HG03575 (cell line): ENCODE data around the gene SCAND1.
"Not testable (repeated sequence)": the region's sequence is repeated elsewhere in the genome, so short reads cannot be mapped to it uniquely, and the experiment has no call there.

Experiments used
- ATAC-seq: cut with Tn5 transposase; IDR thresholded peaks from one replicate; pipeline ENCODE4 v1.9.1; 2021; ENCODE audit not compliant: unreplicated experiment, insufficient number of reproducible peaks, low FRiP score; ENCODE audit errors: extremely low read depth

The SCAND1 gene

DNA sequence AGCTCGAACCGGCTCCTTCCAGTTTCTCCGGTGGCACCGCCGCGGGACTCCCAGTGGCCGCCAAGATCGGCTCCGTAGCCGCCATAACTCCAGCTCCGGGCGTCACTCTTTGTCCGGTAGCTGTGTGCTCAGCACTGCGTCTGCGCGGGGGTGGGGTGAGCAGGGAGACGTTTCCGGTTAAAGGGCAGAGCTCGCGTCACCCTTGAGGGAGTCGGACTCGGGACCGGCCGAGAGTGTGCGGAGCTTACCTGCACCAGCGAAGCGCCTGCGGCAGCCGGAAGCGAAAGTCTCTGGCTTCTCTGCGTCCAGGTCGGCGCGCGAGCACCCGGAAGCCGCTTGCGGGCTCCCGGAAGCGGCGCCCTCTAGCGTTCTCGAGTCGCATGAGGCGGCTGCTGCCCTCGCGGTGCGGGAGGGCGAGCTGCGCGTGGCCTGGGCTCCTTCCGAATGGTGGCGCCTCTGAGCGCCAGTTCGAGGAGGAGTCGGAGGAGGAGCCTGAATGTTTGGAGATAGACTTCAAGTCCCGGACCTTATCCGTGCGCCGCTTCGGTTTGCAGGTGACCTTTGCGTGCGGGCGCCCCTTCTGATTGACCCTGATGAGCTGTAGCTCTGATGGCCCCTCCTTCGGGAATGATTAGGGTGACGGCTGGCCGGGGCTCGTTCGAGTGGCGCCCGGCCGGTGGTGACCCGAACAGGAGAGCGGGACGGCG, at the start of gene SCAND1:
Gene SCAND1 (minus strand): TSS at position 303 of the 707 bp plus-strand sequence. CDS start 218 bp downstream, at position 85.
- ATAC-seq, result peak; percentile 54

DNA sequence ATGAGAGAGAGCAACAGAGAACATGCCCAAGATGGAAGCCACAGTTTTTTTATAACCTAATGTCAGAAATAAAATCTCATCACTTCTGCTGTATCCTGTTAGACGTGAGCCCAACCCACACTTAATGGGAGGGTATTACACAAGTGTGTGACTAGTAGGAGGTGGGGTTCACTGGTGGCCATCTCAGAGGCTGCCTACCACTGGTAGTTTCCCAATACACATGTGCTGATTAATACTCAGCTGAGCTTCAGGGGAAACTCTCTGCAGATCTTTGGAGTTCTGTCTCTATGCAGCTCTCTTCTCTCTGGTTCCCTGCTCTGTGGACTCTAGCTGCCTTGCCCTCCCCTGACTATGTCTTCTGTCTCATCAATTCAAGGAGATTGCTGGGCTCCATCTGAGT, 49.7 kb upstream of the SCAND1 start:
- no peak for ATAC-seq

DNA sequence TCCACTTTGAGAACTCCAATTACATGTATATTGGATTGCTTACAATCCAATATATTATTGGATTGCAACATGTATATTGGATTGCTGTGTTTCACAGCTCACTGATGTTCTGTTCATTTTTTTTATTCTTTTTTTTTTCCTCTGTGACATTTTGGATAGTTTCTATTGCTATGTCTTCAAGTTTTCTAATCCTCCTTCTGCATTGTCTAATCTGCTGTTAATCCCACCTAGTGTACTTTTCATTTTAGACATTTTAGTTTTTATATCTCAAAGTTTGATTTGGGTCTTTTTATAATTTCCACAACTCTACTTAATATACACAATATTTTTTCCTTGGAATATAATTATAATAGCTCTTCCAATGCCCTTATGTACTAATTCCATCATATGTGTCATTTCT, 48.6 kb upstream of the SCAND1 start:
- no peak for ATAC-seq

DNA sequence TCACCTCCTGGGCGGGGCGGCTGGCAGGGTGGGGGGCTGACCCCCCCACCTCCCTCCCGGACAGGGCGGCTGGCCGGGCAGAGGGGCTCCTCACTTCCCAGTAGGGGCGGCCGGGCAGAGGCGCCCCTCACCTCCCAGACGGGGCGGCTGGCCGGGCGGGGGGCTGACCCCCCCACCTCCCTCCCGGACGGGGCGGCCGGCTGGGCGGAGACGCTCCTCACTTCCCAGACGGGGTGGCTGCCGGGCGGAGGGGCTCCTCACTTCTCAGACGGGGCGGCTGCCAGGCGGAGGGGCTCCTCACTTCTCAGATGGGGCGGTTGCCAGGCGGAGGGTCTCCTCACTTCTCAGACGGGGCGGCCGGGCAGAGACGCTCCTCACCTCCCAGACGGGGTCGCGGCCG, 47.0 kb upstream of the SCAND1 start:
- ATAC-seq, result not testable (repeated sequence)

DNA sequence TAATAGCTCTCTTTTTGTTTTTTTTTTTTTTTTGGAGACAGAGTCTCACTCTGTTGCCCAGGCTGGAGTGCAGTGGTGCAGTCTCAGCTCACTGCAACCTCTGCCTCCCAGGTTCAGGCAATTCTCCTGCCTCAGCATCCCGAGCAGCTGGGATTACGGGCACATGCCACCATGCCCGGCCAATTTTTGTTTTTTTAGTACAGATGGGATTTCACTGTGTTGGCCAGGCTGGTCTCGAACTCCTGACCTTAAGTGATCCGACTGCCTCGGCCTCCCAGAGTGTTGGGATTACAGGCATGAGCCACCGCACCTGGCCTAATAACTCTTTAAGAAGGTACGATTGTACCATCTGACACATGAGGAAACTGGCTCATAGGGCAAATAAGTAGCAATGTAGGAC, 42.2 kb upstream of the SCAND1 start:
- not testable (repeated sequence) for ATAC-seq

DNA sequence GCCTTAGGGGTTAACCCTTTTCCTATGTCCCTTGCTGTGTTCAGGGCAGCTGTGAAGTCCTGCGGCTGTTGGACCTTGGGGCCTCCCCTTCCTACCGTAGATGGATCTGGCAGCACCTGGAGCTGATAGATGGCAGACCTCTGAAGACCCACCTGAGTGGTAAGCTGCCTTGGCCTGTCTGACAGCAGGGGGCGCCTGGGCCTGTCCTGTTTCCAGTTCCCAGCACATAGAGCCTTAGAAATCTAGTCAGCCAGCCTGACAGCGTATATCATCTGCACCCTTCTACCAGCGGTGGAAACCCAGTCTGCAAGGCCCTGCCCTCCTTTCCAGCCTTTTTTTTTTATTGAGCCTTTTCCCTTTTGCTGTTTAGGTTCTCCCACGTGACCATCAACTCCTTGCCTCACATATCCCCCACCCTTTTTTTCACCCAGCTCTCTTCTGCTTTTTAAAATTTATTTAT, 40.7 kb upstream of the SCAND1 start:
- ATAC-seq, result no peak

DNA sequence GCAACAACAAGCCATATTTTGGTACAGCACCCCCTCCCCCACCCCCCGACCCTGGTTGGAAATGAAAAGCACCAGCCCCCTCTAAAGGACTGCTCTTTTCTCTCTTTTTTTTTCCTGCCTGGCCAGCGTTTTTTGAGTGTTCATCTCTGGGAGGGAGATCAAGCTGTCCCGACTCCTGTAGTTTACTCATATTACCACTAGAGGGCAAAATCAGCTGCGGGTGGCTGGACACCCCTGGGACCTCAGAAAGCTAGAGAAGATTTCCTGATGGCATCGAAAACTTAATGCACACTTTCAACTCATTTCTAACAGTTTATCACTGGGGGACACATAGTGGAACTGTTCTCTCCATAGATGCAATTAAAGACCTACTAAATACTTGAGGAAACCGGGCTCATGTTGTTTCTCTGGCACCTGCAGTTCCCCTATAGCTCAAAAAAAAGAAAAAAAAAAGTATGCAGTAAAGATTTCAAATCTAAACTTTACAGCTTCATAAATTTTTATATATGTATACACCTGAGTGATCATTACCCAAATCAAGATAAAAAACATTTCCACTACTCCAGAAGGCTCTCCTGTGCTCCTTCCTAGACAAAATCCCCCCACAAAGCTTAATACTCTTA, 38.5 kb upstream of the SCAND1 start:
- no peak for ATAC-seq

DNA sequence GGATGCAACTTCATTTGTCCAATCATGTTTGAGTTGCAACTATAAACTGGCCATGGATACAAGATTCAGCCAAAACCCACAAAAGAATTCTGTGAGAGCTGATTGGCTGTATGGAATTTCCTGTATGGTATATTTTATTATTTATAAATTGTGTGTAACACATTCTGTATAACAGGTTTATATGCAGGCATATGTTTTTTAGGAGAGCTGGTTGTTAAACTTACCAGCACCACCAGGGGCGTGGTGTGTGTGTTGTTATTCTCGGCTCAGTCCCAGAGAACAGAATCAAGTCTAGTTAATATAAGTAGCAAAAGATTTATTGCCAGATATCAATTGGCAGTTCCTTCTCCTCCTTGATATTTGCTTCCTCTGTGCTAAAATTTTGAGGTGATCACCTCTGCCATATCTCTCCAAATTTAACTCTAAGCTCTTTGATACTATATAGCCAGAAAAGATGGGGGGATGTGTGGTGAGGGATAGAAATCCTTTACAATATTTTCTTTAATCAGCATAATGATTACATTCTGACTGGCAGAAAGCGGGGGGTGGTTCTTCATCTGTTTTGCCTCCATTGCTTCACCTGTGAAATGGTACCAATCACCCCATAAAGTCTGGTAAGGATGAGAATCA, 37.0 kb upstream of the SCAND1 start:
- no peak for ATAC-seq

DNA sequence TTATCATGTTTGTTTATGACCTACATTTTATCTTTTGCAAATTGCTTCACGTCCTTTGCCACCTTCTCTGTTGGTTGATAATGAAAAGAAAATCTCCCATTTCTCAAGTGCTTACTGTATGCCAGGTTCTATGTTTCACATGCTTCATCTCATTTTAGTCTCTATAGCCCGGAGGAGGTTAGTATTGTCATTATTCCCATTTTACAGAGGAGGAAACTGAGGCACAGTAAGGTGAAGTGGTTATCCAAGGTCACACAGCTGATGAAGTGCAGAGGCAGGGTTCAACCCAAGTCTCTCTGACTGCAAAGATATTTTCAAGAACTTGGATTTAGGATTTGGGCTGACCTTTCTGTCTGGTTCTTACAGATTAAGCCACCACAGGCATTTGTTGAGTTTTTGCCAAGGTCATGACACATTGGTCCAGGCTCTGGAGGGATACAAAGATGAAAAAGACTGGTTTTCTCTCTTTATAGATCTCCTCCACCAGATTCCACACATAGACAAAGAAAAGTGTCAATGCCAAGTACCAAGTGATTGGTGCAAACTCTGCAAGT, 34.7 kb upstream of the SCAND1 start:
- no peak for ATAC-seq

DNA sequence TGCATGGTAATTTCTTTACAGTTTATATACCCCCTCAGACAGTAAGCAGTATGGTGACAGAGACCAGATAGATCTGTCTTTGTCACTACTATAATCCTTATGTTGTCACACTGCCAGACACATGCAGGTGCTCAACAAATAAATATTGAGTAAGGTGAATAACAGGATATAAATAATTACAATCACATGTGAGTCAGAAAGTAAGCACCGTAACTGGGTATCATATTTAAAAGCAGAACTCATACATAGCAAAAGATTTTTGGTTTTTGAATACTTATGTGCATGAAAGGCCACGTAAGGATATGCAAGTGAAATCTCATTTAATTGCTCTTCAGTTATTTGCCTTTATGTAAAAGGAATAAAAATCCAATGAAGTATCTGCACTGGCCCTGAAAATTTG, 31.5 kb upstream of the SCAND1 start:
- ATAC-seq, result no peak

DNA sequence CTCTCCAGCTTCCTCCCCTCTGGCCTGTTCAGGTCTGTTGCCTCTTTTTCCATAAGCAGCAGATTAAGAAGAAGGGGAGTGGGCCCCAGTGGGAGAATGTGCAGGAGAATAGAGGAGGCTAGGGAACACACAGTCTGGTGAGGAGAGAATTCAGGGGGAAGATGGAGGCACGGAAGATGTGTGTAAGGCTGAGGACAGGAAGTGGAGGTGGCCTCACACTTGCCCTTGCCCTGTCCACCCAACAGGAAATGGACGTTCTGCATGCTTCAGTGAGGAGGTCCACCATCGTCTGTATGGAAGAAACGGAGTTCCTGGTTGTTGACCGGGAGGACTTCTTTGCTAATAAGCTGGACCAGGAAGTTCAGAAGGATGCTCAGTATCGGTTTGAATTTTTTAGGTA, 30.1 kb upstream of the SCAND1 start:
- ATAC-seq, result no peak

DNA sequence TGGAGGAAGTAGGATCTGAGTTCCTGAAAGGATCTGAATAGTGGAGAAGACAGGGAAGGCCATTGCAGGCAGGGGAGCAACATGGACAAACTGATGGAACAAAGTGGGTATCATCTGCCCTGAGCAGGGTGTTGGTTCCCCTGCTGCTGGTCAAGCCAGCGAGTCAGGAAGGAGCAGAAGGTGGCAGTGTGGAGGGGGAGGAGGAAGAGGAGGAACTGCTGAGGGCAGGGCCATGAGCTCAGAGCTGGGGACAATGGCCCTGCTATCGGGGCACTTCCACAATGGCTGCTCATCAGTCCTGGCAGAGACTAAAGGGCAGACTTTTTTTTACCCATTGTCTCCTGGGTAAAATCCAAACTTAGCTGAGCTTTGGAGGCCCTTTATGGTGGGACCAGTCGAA, 27.7 kb upstream of the SCAND1 start:
- no peak for ATAC-seq

DNA sequence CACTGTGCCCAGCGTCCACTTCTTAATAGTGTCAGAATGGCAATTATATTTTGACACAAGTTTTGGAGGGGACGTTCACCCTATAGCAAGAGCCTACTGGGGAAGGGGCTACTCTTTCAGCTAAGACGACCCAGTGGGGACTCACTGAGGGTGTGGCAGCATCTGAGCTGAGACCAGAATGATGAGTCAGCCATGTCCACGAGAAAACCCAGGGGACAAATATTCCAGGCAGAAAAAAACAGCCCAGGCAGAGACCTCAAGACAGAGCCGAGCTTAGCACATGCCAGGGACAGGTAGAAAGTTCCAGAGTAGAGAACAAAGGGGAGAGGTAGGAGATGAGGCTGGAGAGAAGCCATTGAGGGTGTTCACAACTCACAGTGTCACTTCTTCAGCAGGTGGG, 25.2 kb upstream of the SCAND1 start:
- ATAC-seq, result no peak

DNA sequence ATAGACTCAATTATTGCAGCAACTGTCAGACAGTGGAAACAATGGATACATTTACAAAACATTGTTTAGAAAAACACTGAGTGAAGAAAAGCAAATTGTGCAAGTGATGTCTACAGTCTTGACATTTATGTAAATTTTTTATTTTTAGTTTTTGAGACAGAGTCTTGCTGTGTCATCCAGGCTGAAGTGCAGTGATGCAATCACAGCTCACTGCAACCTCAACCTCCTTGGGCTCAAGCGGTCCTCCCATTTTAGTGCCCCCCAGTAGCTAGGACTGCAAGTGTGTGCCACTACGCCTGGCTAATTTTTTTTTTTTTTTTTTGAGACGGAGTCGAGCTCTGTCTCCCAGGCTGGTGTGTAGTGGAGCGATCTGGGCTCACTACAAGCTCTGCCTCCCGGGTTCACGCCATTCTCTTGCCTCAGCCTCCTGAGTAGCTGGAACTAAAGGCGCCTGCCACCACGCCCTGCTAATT, 23.8 kb upstream of the SCAND1 start:
- no peak for ATAC-seq

DNA sequence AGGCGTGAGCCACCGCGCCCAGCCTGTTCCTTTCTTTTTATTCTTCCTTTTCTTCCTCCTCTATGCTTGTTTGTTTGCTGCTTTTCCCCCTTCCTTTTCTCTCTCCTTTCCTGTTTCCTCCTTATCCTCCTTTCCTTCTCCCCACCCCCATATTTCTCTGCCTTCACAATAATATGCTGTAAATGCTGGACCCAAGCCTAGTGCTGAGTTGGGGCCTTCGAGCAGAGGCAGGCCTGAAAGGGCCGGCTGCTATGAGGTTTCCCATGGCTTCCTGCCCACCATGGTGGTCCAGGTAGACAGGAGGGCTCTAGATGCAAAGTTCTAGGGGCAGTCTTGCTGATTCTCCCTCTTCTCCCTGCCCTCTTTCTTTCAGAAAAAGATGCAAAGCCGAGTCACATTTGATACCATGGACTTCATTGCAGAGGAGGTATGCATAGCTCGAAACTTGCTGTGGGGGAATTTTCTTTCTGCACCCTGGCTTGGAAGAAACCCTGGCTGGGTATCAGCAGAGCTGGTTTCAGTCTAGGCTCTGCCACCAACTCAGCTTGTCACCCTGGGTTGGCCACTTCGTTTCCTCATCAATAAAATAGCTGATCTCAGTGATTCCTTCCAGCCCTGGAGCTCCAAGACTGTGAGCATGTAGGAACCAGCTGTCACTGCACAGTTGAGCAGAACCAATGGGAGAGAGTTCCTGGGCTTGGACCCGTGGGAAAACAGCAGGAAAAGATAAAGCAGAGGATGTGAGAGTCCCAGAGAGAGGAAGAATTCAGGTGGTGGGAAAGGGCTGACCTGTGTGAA, 21.5 kb upstream of the SCAND1 start:
- no peak for ATAC-seq

DNA sequence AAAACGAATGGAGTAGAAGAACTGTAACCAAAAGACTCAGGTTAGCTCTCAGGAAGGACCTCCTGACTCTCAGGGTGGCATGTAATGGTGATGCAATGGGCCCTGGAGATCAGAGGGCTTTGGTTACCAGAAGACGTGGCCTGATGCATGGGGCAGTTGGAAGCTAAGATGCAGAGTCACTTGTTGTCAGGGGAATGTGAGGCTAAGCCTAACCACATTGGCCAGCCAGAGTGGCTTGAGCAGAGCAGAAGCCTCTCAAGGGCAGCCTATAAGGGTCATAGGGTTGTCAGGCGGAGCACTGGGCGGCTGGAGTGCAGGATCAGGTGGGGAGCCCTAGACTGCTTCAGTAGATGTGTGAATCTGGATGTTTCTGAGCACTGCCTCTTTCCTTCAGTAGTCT, 20.0 kb upstream of the SCAND1 start:
- no peak for ATAC-seq

DNA sequence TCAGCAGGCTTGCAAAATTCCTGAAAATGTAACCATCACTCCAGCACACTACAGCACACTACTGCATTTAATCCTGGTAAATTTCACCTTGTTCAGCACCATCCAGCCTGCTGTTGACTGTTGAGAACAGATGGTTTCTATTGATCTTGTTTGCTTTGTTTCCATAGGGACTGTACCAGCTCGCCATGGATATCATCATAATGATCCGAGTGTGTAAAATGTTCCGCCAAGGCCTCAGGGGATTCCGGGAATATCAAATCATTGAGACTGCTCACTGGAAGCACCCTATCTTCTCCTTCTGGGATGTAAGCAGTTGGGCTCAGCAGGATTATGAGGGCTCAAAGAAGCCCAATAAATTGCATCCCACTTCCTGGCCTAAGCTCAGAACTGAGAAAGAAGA, 18.2 kb upstream of the SCAND1 start:
- no peak for ATAC-seq

DNA sequence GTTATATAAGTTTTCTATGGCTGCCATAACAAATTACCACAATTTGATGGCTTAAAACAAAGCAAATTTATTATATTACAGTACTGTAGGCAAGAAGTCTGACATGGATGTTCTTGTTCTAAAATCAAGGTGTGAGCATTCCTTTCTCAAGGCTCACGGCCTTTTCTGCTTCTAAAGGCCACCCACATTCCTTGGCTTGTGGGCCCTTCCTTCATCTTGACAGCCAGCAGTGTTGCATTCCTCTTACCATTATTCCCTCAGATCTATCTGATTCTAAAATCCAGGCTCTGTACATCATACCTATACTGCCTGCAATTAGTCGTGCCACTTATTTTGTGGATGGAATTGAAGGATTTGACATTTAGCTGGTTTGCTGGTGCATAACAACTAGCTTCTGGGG, 17.7 kb upstream of the SCAND1 start:
- no peak for ATAC-seq

DNA sequence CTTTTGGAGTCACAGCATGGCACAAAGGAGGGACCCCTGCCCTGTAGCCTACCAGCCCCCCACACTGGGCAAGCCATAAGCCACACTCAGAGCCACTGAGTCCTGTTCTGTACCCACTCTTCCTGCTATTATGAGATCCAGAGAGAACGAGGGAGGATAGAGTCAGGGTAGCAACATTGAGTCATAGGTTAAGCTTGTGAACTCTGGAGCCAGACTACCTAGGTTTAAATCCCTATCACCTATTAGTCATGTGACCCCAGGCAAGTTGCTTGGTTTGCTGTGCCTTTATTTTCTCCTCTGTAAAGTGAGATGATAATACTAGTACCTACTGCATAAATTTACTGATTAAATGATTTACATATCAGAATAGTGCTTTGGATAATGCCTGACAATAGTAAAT, 14.6 kb upstream of the SCAND1 start:
- no peak for ATAC-seq
